Activated CD8-positive, alpha-beta memory T cell treated with anti-CD3 and anti-CD28 coated beads, Interleukin-2, amount 50 U/mL, for 24 hours (primary cell): Measurements from ENCODE around the gene MEGF10.

Experiments used
- DNase-seq: peaks from one replicate; pipeline ENCODE4 v3.0.0-alpha.2; 2020; ENCODE audit errors: extremely low read depth

MEGF10 gene

GRCh38 chr5:127440831-127441230, 150.2 kb downstream of the MEGF10 start:
- no peak for DNase-seq

- no peak for DNase-seq
Observed at GRCh38 chr5:127441799-127442484, 151.3 kb downstream of the MEGF10 start.

GRCh38 chr5:127444171-127444570, 153.6 kb downstream of the MEGF10 start:
- DNase-seq = no peak

GRCh38 chr5:127445328-127445727, 154.7 kb downstream of the MEGF10 start:
- DNase-seq = no peak

- no peak for DNase-seq
Observed at GRCh38 chr5:127446626-127447025, 156.0 kb downstream of the MEGF10 start.

- no peak for DNase-seq
Observed at GRCh38 chr5:127447827-127448226, 157.2 kb downstream of the MEGF10 start.

- no peak for DNase-seq
Observed at GRCh38 chr5:127450046-127450445, 159.4 kb downstream of the MEGF10 start.

- no peak for DNase-seq
Observed at GRCh38 chr5:127451096-127451495, 160.5 kb downstream of the MEGF10 start.

GRCh38 chr5:127452626-127453025, 162.0 kb downstream of the MEGF10 start:
- DNase-seq = no peak

- no peak for DNase-seq
Observed at GRCh38 chr5:127471211-127471610, 180.6 kb downstream of the MEGF10 start.

GRCh38 chr5:127472700-127473099, 182.1 kb downstream of the MEGF10 start:
- no peak for DNase-seq

- no peak for DNase-seq
Observed at GRCh38 chr5:127486471-127486870, 195.9 kb downstream of the MEGF10 start.

- DNase-seq = no peak
Observed at GRCh38 chr5:127492854-127493738, 202.5 kb downstream of the MEGF10 start.

- no peak for DNase-seq
Observed at GRCh38 chr5:127498548-127498947, 208.0 kb downstream of the MEGF10 start.

- DNase-seq = no peak
Observed at GRCh38 chr5:127505905-127506304, 215.3 kb downstream of the MEGF10 start.

GRCh38 chr5:127506616-127507015, 216.0 kb downstream of the MEGF10 start:
- no peak for DNase-seq

GRCh38 chr5:127508644-127509373, 218.2 kb downstream of the MEGF10 start:
- DNase-seq = no peak
